ENCODE measurements around the gene ANAPC5.
"Not testable (repeated sequence)": the region's sequence is repeated elsewhere in the genome, so short reads cannot be mapped to it uniquely, and the experiment has no call there.

Gene ANAPC5

GRCh38 chr12:121351820-121352681, at the start of gene ANAPC5:
Gene ANAPC5 (minus strand): TSS chr12:121352411. CDS start chr12:121352340, 71 bp downstream.
- DNase-seq (ENCODE audit: low spot score) = peak; percentile 97

GRCh38 chr12:121400332-121401139, 48.3 kb upstream of the ANAPC5 start:
- peak; percentile 82 for DNase-seq (ENCODE audit: low spot score)

- DNase-seq (ENCODE audit: low spot score) = peak; percentile 99
Measured at GRCh38 chr12:121399391-121400331, 47.5 kb upstream of the ANAPC5 start, which contains the start of gene RNF34. Gene RNF34 (plus strand): TSS chr12:121400118. CDS start chr12:121400213, 95 bp downstream.

- DNase-seq (ENCODE audit: low spot score) = no peak
Measured at GRCh38 chr12:121398355-121398754, 46.1 kb upstream of the ANAPC5 start.

GRCh38 chr12:121397521-121397920, 45.3 kb upstream of the ANAPC5 start:
- DNase-seq (ENCODE audit: low spot score) = no peak

- DNase-seq (ENCODE audit: low spot score) = no peak
Measured at GRCh38 chr12:121392325-121392716, 40.1 kb upstream of the ANAPC5 start.

- DNase-seq (ENCODE audit: low spot score) = peak; percentile 27
Measured at GRCh38 chr12:121391619-121392324, 39.6 kb upstream of the ANAPC5 start.

- DNase-seq (ENCODE audit: low spot score) = no peak
Measured at GRCh38 chr12:121390856-121391255, 38.6 kb upstream of the ANAPC5 start.

- DNase-seq (ENCODE audit: low spot score) = no peak
Measured at GRCh38 chr12:121388421-121388981, 36.3 kb upstream of the ANAPC5 start.

- not testable (repeated sequence) for DNase-seq (ENCODE audit: low spot score)
Measured at GRCh38 chr12:121384891-121385290, 32.7 kb upstream of the ANAPC5 start.

- no peak for DNase-seq (ENCODE audit: low spot score)
Measured at GRCh38 chr12:121383601-121384021, 31.4 kb upstream of the ANAPC5 start.

GRCh38 chr12:121379945-121380344, 27.7 kb upstream of the ANAPC5 start:
- no peak for DNase-seq (ENCODE audit: low spot score)

GRCh38 chr12:121378736-121379135, 26.5 kb upstream of the ANAPC5 start:
- DNase-seq (ENCODE audit: low spot score) = no peak

GRCh38 chr12:121376754-121377697, 24.8 kb upstream of the ANAPC5 start:
- DNase-seq (ENCODE audit: low spot score) = no peak

- DNase-seq (ENCODE audit: low spot score) = not testable (repeated sequence)
Measured at GRCh38 chr12:121374945-121375584, 22.9 kb upstream of the ANAPC5 start.

- not testable (repeated sequence) for DNase-seq (ENCODE audit: low spot score)
Measured at GRCh38 chr12:121374336-121374735, 22.1 kb upstream of the ANAPC5 start.

GRCh38 chr12:121373755-121374154, 21.5 kb upstream of the ANAPC5 start:
- DNase-seq (ENCODE audit: low spot score) = no peak

GRCh38 chr12:121371404-121371803, 19.2 kb upstream of the ANAPC5 start:
- DNase-seq (ENCODE audit: low spot score) = no peak

- no peak for DNase-seq (ENCODE audit: low spot score)
Measured at GRCh38 chr12:121366063-121366459, 13.8 kb upstream of the ANAPC5 start.

All from CD4-positive, alpha-beta T cell treated with Interleukin-2 at 100 ng/mL for 4 hours (primary cell).